GM10266 (cell line): ENCODE results near the gene TGM5.
A peak's percentile ranks its signal among the peaks of the same experiment; 100 is the strongest.

Experiments
- DNase-seq: peaks from one replicate; pipeline ENCODE4 v3.0.0; 2012; ENCODE audit errors: extremely low spot score
- TF ChIP-seq, protein P1 (sequence below): IDR thresholded peaks from 2 replicates; pipeline ENCODE4 v1.5.1; 2012; ENCODE audit warnings: mild to moderate bottlenecking, low read depth; ENCODE audit not compliant: control insufficient read depth, insufficient read depth; ENCODE audit errors: missing control alignments

The TGM5 gene

GRCh38 chr15:43251871-43252250, 14.9 kb downstream of the TGM5 start:
- DNase-seq = no peak
- TF ChIP-seq, protein P1, sequence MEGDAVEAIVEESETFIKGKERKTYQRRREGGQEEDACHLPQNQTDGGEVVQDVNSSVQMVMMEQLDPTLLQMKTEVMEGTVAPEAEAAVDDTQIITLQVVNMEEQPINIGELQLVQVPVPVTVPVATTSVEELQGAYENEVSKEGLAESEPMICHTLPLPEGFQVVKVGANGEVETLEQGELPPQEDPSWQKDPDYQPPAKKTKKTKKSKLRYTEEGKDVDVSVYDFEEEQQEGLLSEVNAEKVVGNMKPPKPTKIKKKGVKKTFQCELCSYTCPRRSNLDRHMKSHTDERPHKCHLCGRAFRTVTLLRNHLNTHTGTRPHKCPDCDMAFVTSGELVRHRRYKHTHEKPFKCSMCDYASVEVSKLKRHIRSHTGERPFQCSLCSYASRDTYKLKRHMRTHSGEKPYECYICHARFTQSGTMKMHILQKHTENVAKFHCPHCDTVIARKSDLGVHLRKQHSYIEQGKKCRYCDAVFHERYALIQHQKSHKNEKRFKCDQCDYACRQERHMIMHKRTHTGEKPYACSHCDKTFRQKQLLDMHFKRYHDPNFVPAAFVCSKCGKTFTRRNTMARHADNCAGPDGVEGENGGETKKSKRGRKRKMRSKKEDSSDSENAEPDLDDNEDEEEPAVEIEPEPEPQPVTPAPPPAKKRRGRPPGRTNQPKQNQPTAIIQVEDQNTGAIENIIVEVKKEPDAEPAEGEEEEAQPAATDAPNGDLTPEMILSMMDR = no peak

DNA sequence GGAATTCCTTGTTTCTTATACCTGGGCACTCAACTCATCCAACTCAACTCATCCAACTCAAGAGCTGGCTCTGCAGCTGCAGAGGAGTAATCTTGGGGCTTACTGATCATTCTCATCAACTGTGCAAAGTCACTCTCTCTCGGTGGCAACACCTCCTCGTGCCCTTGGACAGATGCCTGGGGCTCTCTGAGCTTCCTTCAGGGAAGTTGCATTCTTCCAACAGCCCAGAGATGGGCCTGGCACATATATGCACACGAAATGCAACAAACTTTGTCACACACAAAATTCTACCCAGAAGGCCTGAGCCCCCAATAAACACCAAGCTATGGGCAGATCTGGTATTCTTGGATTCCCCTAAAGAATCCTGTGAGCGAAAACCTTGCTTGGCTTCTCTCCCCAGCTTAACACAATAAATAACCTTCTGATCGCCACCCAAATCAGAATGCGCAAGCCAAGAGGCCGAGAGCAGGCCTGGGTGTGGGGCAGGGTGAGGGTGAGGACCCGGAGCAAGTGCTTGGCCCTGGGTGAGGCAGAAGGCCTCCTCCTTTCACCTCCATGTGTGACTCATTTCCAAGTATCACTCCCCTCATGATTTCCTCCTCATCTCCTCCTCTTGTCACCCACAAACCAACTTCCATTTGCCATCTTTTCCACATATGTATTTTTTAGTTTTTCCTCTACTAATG, 15.4 kb downstream of the TGM5 start:
- DNase-seq = no peak
- TF ChIP-seq, protein P1 = no peak

DNA sequence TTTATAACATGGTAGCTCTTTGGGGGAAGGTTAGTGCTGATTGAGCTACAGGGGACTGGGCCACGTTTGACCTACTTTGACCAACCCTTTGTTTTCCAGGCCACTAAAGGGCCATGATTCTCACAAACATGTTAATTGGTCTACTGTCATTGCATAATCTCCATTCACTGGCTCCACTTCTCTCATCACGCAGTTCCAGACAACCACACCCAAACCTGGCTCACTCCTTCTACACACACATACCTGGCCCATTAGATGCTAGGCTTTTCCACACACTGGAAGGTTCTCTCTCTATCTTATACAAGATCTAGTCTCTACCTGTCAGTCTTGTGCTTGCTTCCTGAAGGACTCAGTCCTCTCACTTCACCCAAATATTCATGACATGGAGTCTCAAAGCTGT, 15.9 kb downstream of the TGM5 start:
- DNase-seq = no peak
- TF ChIP-seq, protein P1 = no peak

GRCh38 chr15:43249699-43250203, 17.0 kb downstream of the TGM5 start:
- DNase-seq = peak; percentile 73
- TF ChIP-seq, protein P1 = no peak

DNA sequence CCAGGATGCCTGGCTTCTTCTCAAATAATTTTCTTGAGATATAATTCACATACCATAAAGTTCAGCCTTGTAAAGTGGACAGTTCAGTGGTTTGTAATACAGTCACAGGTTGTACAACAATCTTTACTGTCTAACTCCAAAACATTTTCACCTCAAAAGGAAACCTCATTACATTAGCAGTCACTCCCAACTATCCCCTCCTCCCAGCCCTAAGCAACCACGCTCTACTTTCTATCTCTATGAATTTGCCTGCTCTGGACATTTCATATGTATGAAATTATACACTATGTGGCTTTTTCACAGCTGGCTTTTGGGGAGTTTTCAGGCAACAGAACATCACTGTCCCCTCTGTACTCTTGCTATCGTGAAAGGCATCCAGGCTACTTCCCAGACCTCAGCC, 17.5 kb downstream of the TGM5 start:
- DNase-seq = no peak
- TF ChIP-seq, protein P1 = no peak

DNA sequence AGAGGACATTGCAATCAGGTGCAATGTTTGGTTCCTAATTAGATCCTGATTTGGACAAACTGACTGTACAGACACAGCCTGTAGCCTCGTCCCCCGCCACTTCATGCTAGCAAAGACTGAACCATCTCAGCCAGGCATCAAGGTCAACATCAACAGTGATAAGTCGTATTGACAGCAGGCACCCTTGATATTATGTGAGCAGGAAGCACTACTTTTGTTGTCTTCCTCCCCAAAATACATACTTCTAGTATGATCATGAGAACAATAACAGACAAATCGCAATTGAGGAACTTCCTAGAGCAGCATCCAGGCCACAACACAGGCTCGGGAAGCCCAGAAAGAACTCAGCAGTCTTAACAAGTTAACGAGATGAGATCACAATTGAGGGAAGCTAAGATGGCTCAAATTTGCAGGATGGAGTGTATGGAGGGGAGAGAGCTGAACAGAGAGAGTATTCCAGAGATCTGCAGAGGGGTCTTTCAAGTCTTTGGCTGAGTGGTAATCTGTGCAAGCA, 20.4 kb downstream of the TGM5 start:
- TF ChIP-seq, protein P1 = no peak
- DNase-seq = no peak

GRCh38 chr15:43244092-43244491, 22.6 kb downstream of the TGM5 start:
- no peak for DNase-seq
- TF ChIP-seq, protein P1 = no peak
